Non-pigmented ciliary epithelial cell (primary cell): ENCODE measurements around the gene FBXO3.

ENCODE experiments used
- DNase-seq: peaks from one replicate; pipeline ENCODE4 v3.0.0-alpha.2; 2010; ENCODE audit warnings: low read depth

The FBXO3 gene

GRCh38 chr11:33772870-33773269 lies 1.4 kb downstream of the FBXO3 start:
- DNase-seq = no peak

GRCh38 chr11:33772300-33772699 lies 2.0 kb downstream of the FBXO3 start:
- no peak for DNase-seq

- DNase-seq = no peak
Measured at GRCh38 chr11:33770236-33770635, 4.1 kb downstream of the FBXO3 start.

DNA sequence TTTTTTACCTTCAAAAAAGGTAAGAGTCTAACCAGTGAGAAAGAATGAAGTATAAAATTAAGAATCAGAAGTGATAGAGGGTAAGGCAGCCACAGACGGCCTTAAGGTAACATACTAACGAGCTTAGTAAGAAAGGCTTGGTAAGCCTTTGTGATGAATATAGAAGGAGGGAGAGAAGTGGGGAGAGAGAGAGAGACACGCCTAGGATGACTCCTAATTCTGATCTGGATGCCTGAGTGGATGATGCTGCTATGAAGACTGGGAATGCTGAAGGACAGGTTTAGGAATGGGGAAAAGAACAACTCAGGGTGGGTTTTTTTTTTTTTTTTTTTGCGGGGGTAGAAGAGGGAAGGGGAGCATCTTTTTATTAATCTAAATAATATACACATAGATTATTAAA lies 4.8 kb downstream of the FBXO3 start:
- DNase-seq = no peak

GRCh38 chr11:33767624-33768023 lies 6.7 kb downstream of the FBXO3 start:
- DNase-seq = no peak

DNA sequence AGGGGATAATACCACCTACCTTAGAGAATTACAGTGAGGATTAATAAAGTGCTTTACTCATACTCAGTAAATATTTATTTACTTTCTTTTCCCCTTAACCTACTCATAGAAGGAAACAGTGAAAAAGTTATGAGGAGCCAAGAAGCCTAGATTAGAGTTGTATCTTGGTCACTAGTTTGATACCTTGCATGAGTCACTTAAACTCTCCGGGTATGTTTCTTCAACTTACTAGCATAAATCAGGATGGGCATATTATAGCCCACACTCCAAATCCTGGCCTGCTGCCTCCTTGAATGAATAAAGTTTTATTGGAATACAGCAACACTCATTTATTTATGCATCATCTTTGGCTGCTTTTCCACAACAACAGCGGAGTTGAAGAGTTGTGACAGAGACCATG lies 8.2 kb downstream of the FBXO3 start:
- no peak for DNase-seq

DNA sequence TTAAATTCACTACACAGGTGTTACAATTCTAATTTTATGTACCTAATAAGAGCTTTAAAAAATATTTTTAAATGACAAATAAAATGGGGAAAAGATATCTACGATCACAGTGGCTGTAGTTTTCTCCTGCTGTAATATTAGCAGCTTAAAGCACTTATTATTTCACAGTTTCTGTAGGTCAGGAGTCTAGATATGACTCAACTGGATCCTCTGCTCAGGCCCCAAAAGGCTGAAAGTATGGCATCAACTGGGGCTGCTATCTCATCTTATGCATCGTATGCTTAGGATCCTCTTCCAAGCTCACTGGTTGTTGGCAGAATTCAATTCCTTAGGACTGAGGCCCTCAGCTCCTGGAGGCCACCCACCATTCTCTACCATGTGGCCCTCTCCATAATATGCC lies 12.8 kb downstream of the FBXO3 start:
- no peak for DNase-seq

GRCh38 chr11:33753304-33753967 lies 20.9 kb downstream of the FBXO3 start:
- peak; percentile 48 for DNase-seq

DNA sequence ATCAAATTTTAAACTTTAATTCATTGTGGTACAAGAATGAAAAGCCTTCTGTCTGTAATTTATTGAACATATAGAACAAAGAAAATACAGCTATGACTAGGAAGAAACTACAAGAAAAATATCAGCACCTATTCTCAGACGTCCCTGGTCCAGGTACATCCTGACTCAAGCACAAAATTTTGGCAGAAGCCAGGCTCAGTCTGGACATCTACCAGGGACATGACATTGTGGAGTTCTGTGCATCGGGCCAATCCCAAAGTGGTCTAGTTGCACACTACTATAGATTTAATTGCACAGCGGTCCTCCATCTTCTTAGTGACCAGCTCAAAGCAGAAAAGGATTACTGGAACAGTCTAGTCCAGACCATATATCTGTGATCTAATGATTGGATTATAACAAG lies 22.4 kb downstream of the FBXO3 start:
- DNase-seq = no peak

DNA sequence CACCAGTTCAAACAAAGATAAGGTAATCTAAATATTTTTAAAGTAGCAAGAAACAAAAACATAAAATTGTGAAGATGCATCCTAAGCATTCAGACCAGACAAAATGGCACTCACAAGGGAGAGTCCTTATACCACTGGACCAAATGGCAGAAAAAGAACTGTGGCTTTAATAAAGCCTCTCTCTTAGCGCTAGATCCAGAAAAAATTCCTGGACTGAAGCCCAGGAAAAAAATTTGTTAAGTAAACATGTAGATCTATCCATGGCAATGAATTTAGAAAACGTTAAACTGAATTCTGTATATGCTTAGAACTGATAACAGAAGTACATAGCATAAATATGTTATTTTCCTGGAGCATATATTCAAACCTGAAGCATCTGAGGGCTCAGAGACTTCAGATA lies 26.3 kb downstream of the FBXO3 start:
- DNase-seq = no peak

- no peak for DNase-seq
Measured at GRCh38 chr11:33743291-33743690, 31.0 kb downstream of the FBXO3 start.

DNA sequence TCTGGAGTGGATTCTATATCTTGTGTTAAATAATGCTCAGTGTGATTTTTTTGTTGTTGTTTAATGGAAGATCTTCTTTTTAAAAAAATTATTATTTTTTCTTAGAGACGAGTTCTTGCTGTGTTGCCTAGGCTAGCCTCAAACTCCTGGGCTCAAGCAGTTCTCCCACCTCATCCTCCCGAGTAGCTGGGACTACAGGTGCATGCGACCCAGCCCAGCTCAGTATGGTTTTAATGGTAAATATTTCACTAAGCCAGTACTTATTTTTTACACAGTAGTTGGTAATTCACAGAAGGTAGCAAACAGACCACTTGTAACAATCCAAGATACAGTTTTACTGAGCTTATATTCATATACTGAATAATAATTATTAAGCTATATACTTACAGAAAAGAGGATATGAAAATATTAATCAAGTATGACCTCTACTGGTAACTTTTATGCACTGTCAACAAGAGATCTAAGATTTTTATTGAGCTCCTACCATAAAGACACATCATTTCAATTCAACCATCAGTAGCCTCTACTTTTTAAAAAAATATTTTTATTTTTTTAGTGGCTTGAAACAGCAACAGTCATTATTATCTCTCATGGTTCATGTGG lies 32.0 kb downstream of the FBXO3 start:
- DNase-seq = no peak

GRCh38 chr11:33741806-33742205 lies 32.5 kb downstream of the FBXO3 start:
- DNase-seq = no peak

- no peak for DNase-seq
Measured at GRCh38 chr11:33737362-33737821, 36.9 kb downstream of the FBXO3 start.

DNA sequence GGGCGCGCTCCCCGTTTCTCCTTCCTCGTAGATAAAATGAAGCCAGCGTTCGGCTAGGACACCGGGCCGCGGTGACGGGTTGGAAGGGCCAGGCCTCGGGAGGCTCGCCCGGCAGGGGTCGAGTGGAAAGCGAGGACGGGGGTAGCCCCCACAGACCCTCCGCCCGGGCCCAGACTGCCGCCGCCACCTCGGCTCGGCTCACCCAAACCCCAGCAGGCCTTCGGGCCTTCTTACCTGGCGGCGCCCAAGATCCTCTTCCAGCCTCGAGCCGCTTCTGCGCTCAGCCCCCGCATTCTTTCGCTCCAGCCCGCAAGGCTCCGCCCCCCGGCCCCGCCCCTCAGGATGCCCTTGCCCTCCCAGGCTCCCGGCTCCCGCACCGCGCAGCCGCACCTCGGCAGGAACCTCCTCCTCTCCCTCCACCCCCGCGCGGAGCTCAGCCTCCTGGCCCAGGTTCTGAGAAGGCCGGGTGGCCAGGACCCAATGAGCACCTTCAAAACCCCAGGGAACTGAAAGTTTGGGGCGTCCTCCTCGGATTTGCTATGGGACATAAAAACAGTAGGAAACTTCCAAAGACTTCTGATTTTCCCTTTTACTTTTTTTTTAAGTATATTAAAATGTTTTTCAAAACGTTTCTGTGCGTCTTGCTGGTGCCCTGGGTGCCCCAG lies 38.0 kb downstream of the FBXO3 start, which contains the start of gene CD59:
Gene CD59 (minus strand): TSS at position 276 of the 665 bp plus-strand sequence. CDS start 13,978 bp downstream, outside the sequence.
- DNase-seq = no peak

DNA sequence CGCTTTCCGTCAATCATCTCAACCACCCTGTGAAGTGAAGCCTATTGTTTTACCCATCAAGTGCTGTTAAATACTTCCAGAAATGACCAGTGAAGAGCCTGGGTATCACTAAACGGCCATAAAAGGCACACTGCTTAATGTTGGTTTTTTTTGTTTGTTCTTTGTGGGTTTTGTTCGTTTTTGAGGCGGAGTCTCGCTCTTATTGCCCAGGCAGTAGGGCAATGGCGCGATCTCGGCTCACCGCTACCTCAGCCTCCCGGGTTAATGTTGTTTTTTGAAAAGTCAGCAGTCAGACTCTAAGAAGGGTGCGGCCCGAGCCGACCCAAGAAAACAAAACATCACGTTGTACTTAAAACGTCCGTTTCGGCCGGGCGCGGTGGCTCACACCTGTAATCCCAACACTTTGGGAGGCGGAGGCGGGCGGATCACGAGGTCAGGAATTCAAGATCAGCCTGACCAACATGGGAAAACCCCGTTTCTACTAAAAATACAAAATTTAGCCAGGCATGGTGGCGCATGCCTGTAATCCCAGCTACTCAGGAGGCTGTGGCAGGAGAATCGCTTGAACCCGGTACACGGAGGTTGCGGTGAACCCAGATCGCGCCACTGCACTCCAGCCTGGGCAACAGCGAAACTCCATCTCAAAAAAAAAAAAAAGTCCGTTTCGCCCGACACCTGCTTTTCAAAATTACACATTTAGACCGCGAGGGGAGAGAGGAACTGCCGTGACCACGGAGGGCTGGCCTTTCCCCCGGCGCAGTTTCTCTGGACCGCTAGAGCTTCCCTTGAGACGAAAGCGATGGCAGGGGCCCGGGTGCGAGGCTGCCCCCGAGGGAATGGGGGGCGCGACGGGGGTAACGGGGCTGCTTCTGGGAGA lies 38.8 kb downstream of the FBXO3 start:
- no peak for DNase-seq

GRCh38 chr11:33734441-33735270 lies 39.7 kb downstream of the FBXO3 start:
- no peak for DNase-seq

GRCh38 chr11:33733980-33734379 lies 40.3 kb downstream of the FBXO3 start:
- no peak for DNase-seq

DNA sequence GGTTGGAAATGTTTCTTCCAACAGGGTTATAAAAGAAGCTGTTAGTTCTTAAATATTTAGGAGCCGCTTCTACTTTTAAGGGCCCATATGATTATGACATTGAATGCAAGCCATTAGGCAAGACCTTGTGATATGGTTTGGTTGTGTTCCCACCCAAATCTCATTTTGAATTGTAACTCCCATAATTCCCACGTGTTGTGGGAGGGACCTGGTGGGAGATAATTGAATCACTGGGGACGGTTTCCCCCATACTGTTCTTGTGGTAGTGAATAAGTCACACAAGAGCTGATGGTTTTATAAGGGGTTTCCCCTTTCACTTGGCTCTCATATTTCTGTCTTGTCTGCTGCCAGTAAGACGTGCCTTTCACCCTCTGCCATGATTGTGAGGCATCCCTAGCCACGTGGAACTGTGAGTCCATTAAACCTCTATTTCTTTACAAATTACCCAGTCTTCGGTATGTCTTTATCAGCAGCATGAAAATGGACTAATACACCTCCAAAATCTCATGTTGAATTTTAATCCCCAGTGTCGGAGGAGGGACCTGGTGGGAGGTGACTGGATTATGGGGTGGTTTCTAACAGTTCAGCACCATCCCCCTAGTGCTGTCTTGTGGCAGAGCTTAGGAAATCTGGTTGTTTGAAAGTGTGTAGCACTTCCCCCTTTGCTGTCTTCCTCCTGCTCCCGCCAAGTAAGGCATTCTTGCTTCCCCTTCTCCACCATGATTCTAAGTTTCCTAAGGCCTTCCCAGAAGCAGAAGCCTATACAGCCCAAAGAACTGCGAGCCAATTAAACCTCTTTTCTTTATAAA lies 42.4 kb downstream of the FBXO3 start:
- no peak for DNase-seq

DNA sequence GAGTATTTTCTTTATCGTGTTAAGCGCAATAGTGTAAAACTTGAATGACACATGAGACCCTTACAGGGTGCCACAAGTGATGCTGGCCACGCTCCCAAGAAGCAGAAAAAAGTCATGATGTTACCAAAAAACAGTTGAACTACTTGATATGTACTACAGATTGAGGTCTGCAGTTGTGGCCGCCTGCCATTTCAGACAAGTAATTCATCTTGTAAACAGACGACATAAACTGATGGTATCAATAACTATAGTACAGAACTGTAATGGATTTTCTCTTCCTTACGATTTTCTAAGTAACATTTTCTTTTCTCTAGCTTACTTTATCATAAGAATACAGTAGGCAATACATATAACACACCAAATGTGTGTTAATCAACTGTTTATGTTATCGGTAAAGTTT lies 43.6 kb downstream of the FBXO3 start:
- DNase-seq = no peak
